ENCODE data around the gene AQP7. TPM values are rescaled to one million over a fixed set of nuclear protein-coding genes. Genes with fewer than 3 reads are reported as not detected.

AQP7 gene
- total and polyA plus RNA-seq, 2 donors (not counting 1 experiment from before 2014, with no cell fraction given) = not detected

DNA sequence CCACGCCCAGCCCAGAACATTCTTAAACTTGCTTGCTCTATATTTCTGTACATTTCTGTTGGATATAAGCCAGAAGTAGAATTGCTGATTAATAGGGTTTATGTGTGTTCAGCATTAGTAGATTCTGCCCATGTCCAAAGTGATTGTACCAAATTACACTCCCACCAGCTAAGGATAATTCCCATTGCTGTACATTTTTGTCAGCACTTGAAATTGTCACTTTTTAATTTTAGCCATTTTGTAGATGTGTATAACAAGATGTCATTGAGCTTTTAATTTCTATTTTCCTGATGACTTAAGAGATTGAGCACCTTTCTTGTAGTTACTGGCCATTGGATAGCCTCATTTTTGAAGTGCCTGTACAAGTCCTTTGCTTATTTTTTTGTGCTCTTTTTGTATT, 46.4 kb downstream of the AQP7 start:
- TF ChIP-seq EZH2 (IDR thresholded peaks at IDR 0.05; ENCODE audit: borderline replicate concordance, insufficient read depth, low read depth, low read length, poor library complexity, severe bottlenecking) = no peak
- TF ChIP-seq, protein P1, sequence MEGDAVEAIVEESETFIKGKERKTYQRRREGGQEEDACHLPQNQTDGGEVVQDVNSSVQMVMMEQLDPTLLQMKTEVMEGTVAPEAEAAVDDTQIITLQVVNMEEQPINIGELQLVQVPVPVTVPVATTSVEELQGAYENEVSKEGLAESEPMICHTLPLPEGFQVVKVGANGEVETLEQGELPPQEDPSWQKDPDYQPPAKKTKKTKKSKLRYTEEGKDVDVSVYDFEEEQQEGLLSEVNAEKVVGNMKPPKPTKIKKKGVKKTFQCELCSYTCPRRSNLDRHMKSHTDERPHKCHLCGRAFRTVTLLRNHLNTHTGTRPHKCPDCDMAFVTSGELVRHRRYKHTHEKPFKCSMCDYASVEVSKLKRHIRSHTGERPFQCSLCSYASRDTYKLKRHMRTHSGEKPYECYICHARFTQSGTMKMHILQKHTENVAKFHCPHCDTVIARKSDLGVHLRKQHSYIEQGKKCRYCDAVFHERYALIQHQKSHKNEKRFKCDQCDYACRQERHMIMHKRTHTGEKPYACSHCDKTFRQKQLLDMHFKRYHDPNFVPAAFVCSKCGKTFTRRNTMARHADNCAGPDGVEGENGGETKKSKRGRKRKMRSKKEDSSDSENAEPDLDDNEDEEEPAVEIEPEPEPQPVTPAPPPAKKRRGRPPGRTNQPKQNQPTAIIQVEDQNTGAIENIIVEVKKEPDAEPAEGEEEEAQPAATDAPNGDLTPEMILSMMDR (IDR thresholded peaks at IDR 0.05) = no peak
- POLR2A ChIA-PET = no interaction called here
- no peaks in the 10 kb centered on the region for H3K4me1 ChIP-seq (ENCODE audit: control insufficient read depth in 2 of 2, insufficient read depth in 2 of 2, low read length in 2 of 2)

DNA sequence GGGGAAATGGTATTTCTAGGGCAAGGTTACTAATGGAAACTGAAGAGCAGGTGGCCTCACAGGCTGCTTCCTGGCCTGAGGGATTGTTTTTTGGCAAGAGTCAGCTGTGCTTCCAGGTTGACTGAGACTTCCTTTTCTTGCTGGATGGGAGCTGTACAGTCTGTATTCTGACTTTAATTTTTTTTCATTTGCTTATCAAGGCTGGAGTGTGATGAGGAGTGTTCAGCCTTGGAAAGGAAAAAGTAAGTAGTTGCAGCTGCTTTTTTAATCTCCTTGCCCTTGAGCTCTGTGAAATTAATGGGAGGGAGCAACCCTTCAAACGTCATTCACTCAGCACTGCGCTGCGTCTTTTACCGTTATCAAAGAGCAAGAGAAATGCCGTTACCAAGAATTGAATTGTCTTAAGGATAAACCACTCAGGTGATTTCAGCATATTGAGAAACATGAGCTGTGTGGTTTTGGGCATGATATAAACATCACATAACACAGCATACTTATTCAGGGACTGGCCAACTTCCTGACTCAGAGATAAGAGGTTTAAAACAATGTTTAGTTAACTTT, 47.6 kb downstream of the AQP7 start:
- POLR2A ChIA-PET = no interaction called here
- CTCF ChIA-PET = no interaction called here
- 50% methylated on average over 1 of the region's 5 CpGs for WGBS (ENCODE audit: insufficient coverage)
- peaks cover 3 to 33% of the 10 kb centered on the region in 2 experiments for H3K36me3 ChIP-seq (replicated peaks in 1 of 2; ENCODE audit: control extremely low read depth in 1 of 2, control insufficient read depth in 1 of 2, extremely low read depth in 1 of 2, insufficient read depth in 2 of 2, low read length in 1 of 2)
- no peak overlapping the region for H3K27ac ChIP-seq (ENCODE audit: low read length in 2 of 2)
- DNase-seq (no peak), ATAC-seq (ENCODE audit: low read depth) (no peak)
- H3K4me3 ChIP-seq (ENCODE audit: control extremely low read depth in 1 of 5, extremely low read depth in 1 of 5, insufficient read depth in 1 of 5, low read depth in 2 of 5, low read length in 4 of 5) = no peak overlapping the region
- H3K4me2 ChIP-seq (replicated peaks; ENCODE audit: low read depth, low read length, poor library complexity, severe bottlenecking) = no peak overlapping the region
- H3K9me3 ChIP-seq (ENCODE audit: control extremely low read depth in 1 of 3, control insufficient read depth in 2 of 3, insufficient read depth in 1 of 3, low read length in 2 of 3) = no peaks in the 10 kb centered on the region
- H3K79me2 ChIP-seq (ENCODE audit: control insufficient read depth, insufficient read depth, low read length) = no peaks in the 10 kb centered on the region
- Mint-ChIP-seq H3K27ac (no peak overlapping the region), H3K4me3 (no peak overlapping the region), H3K4me1 (no peaks in the 10 kb centered on the region), H3K27me3 (no peaks in the 10 kb centered on the region), H3K9me3 (ENCODE audit: insufficient read depth) (no peaks in the 10 kb centered on the region)
- no peak overlapping the region for H3K9ac ChIP-seq (ENCODE audit: low read length)
- H3K4me1 ChIP-seq (ENCODE audit: control insufficient read depth in 2 of 2, insufficient read depth in 2 of 2, low read length in 2 of 2) = no peaks in the 10 kb centered on the region
- H4K20me1 ChIP-seq (ENCODE audit: control insufficient read depth, insufficient read depth, low read length, poor library complexity, severe bottlenecking) = no peaks in the 10 kb centered on the region
- no peak overlapping the region for H2AFZ ChIP-seq (ENCODE audit: insufficient read depth, low read depth, low read length, poor library complexity, severe bottlenecking)
- intact Hi-C loops (cut with micrococcal nuclease) = no loop called here
- TF ChIP-seq, protein P1 (IDR thresholded peaks at IDR 0.05) = no peak
- no peak for TF ChIP-seq EZH2 (IDR thresholded peaks at IDR 0.05; ENCODE audit: borderline replicate concordance, insufficient read depth, low read depth, low read length, poor library complexity, severe bottlenecking)
- H3K27me3 ChIP-seq (replicated peaks in 1 of 4; ENCODE audit: control extremely low read depth in 1 of 4, control insufficient read depth in 3 of 4, insufficient read depth in 4 of 4, low read length in 3 of 4) = no peaks in the 10 kb centered on the region

More for the DNA sequence above, 46.4 kb downstream of the AQP7 start:
- ATAC-seq (ENCODE audit: low read depth) (no peak), DNase-seq (no peak)
- CTCF ChIA-PET = interaction anchor here (1.7 kb wide), 1 partner anchor 19 kb away, joined by 6 read pairs; no protein-coding TSS in a partner anchor
- Mint-ChIP-seq H3K9me3 (ENCODE audit: insufficient read depth) (no peaks in the 10 kb centered on the region), H3K4me1 (no peaks in the 10 kb centered on the region), H3K4me3 (no peak overlapping the region), H3K27ac (no peak overlapping the region), H3K27me3 (no peaks in the 10 kb centered on the region)
- no peak overlapping the region for H3K9ac ChIP-seq (ENCODE audit: low read length)
- no peaks in the 10 kb centered on the region for H3K9me3 ChIP-seq (ENCODE audit: control extremely low read depth in 1 of 3, control insufficient read depth in 2 of 3, insufficient read depth in 1 of 3, low read length in 2 of 3)
- H3K79me2 ChIP-seq (ENCODE audit: control insufficient read depth, insufficient read depth, low read length) = no peaks in the 10 kb centered on the region
- intact Hi-C loops (cut with micrococcal nuclease) = no loop called here
- H4K20me1 ChIP-seq (ENCODE audit: control insufficient read depth, insufficient read depth, low read length, poor library complexity, severe bottlenecking) = no peaks in the 10 kb centered on the region
- H3K27ac ChIP-seq (ENCODE audit: low read length in 2 of 2) = no peak overlapping the region
- H3K4me3 ChIP-seq (ENCODE audit: control extremely low read depth in 1 of 5, extremely low read depth in 1 of 5, insufficient read depth in 1 of 5, low read depth in 2 of 5, low read length in 4 of 5) = no peak overlapping the region
- H3K36me3 ChIP-seq (replicated peaks in 1 of 2; ENCODE audit: control extremely low read depth in 1 of 2, control insufficient read depth in 1 of 2, extremely low read depth in 1 of 2, insufficient read depth in 2 of 2, low read length in 1 of 2) = peaks cover 3 to 42% of the 10 kb centered on the region in 2 experiments
- H3K4me2 ChIP-seq (replicated peaks; ENCODE audit: low read depth, low read length, poor library complexity, severe bottlenecking) = no peak overlapping the region
- no peaks in the 10 kb centered on the region for H3K27me3 ChIP-seq (replicated peaks in 1 of 4; ENCODE audit: control extremely low read depth in 1 of 4, control insufficient read depth in 3 of 4, insufficient read depth in 4 of 4, low read length in 3 of 4)
- no peak overlapping the region for H2AFZ ChIP-seq (ENCODE audit: insufficient read depth, low read depth, low read length, poor library complexity, severe bottlenecking)
- no CpG with 5 or more reads among the region's 1 CpG for WGBS (ENCODE audit: insufficient coverage)

Measured in B cell (primary cell).